Trophoblast cell (in vitro differentiated cells and primary cell): ENCODE measurements around the gene CHD3.

Experiments
- DNase-seq, 2 donors: peaks; one replicate each; pipeline ENCODE4 v3.0.0-alpha.2; 2016
- H2AFZ ChIP-seq: 2 replicates; pipeline ENCODE4 v1.6.1; 2013; ENCODE audit warnings: low read length, moderate library complexity, mild to moderate bottlenecking; ENCODE audit not compliant: insufficient read depth, poor library complexity
- H2AK5ac ChIP-seq: 2 replicates; pipeline ENCODE4 v1.6.1; 2013; ENCODE audit warnings: mild to moderate bottlenecking, low read length
- H2BK120ac ChIP-seq: 2 replicates; pipeline ENCODE4 v1.6.1; 2013; ENCODE audit warnings: low read length, mild to moderate bottlenecking, moderate library complexity; ENCODE audit not compliant: insufficient read depth, poor library complexity
- H2BK12ac ChIP-seq: 2 replicates; pipeline ENCODE4 v1.6.1; 2013; ENCODE audit warnings: mild to moderate bottlenecking, low read length, moderate library complexity
- H2BK5ac ChIP-seq: 2 replicates; pipeline ENCODE4 v1.6.1; 2013; ENCODE audit warnings: low read length, low read depth, moderate library complexity, mild to moderate bottlenecking; ENCODE audit not compliant: poor library complexity
- H3K14ac ChIP-seq: 2 replicates; pipeline ENCODE4 v1.6.1; 2013; ENCODE audit warnings: mild to moderate bottlenecking, low read length
- H3K18ac ChIP-seq: 2 replicates; pipeline ENCODE4 v1.6.1; 2013; ENCODE audit warnings: mild to moderate bottlenecking, low read length
- H3K23ac ChIP-seq: 2 replicates; pipeline ENCODE4 v1.6.1; 2013; ENCODE audit warnings: low read length
- H3K27ac ChIP-seq: 2 replicates; pipeline ENCODE4 v1.5.1; 2013; ENCODE audit warnings: low read depth, mild to moderate bottlenecking, inconsistent platforms, low read length, moderate library complexity
- H3K27me3 ChIP-seq: 2 replicates; pipeline ENCODE4 v1.6.1; 2013; ENCODE audit warnings: inconsistent platforms, mild to moderate bottlenecking, low read length, moderate library complexity; ENCODE audit not compliant: insufficient read depth
- H3K36me3 ChIP-seq, 2 experiments: 1 replicate in 1 of 2; 2 replicates in 1 of 2; pipeline ENCODE4 v1.6.1; 2013; ENCODE audit warnings: low read length in 2 of 2, mild to moderate bottlenecking in 2 of 2, moderate library complexity in 1 of 2; ENCODE audit not compliant: insufficient read depth in 2 of 2, control insufficient read depth in 1 of 2
- H3K4ac ChIP-seq: 2 replicates; pipeline ENCODE4 v1.6.1; 2013; ENCODE audit warnings: low read depth, mild to moderate bottlenecking, low read length, moderate library complexity
- H3K4me1 ChIP-seq, 2 experiments: 1 replicate in 1 of 2; 2 replicates in 1 of 2; pipeline ENCODE4 v1.6.1; 2013; ENCODE audit warnings: low read length in 2 of 2, mild to moderate bottlenecking in 2 of 2, moderate library complexity in 1 of 2; ENCODE audit not compliant: insufficient read depth in 2 of 2, control insufficient read depth in 1 of 2
- H3K4me2 ChIP-seq: 2 replicates; pipeline ENCODE4 v1.6.1; 2013; ENCODE audit warnings: inconsistent platforms, mild to moderate bottlenecking, low read length, moderate library complexity
- H3K4me3 ChIP-seq: 2 replicates; pipeline ENCODE4 v1.5.1; 2013; ENCODE audit warnings: mild to moderate bottlenecking, low read depth, low read length, inconsistent platforms
- H3K79me1 ChIP-seq: one replicate; pipeline ENCODE4 v1.6.1; 2013; ENCODE audit warnings: low read length
- H3K79me2 ChIP-seq: 2 replicates; pipeline ENCODE4 v1.6.1; 2013; ENCODE audit warnings: low read length, mild to moderate bottlenecking; ENCODE audit not compliant: control insufficient read depth, insufficient read depth, poor library complexity
- H3K9ac ChIP-seq: 2 replicates; pipeline ENCODE4 v1.6.1; 2013; ENCODE audit warnings: mild to moderate bottlenecking, low read length
- H3K9me3 ChIP-seq: 2 replicates; pipeline ENCODE4 v1.6.1; 2013; ENCODE audit warnings: low read depth, mild to moderate bottlenecking, control low read depth, inconsistent platforms, low read length; ENCODE audit not compliant: insufficient read depth
- H4K12ac ChIP-seq: 2 replicates; pipeline ENCODE4 v1.6.1; 2013; ENCODE audit warnings: low read depth, mild to moderate bottlenecking, low read length, moderate library complexity
- H4K8ac ChIP-seq: 2 replicates; pipeline ENCODE4 v1.6.1; 2013; ENCODE audit warnings: low read depth, mild to moderate bottlenecking, low read length, moderate library complexity
- H4K91ac ChIP-seq: one replicate; pipeline ENCODE4 v1.6.1; 2013; ENCODE audit warnings: low read depth, mild to moderate bottlenecking, low read length, moderate library complexity
- WGBS: extraction: QIAGEN DNeasy Blood & Tissue Kit; methylation state at CpG from one replicate; pipeline ENCODE4 v1.1.7; 2013; ENCODE audit warnings: missing lambda C conversion rate; ENCODE audit not compliant: insufficient read length, insufficient coverage; ENCODE audit errors: extremely low coverage; 5-methylcytosine and 5-hydroxymethylcytosine counted together

The CHD3 gene

DNA sequence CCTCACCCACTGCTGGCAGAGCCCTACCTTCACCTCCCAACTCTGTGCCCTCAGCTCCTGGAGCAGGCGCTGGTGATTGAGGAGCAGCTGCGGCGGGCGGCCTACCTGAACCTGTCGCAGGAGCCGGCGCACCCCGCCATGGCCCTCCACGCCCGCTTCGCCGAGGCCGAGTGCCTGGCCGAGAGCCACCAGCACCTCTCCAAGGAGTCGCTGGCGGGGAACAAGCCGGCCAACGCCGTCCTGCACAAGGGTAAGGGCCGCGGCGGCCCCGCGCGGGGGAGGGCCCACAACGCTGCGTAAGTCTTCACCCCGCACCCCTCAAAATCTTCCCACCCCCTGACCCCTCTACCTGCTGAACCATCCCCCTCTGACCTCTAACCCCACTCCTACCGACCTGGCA lies 20.5 kb downstream of the CHD3 start:
- no peak overlapping the region for H3K14ac ChIP-seq
- no peak overlapping the region for H4K12ac ChIP-seq
- H3K4me1 ChIP-seq: peaks cover 5% of the 10 kb centered on the region in 2 experiments
- no peak overlapping the region for H2BK5ac ChIP-seq
- H2AFZ ChIP-seq: no peak overlapping the region
- no peaks in the 10 kb centered on the region for H3K79me2 ChIP-seq
- no peak overlapping the region for H3K18ac ChIP-seq
- H2BK120ac ChIP-seq: no peak overlapping the region
- H4K8ac ChIP-seq: no peak overlapping the region
- no CpG with 5 or more reads among the region's 29 CpGs for WGBS
- H3K9me3 ChIP-seq: no peaks in the 10 kb centered on the region
- H3K4me3 ChIP-seq: no peak overlapping the region
- H3K27me3 ChIP-seq: no peaks in the 10 kb centered on the region
- H3K36me3 ChIP-seq: peaks cover 61 to 78% of the 10 kb centered on the region in 2 experiments
- no peak overlapping the region for H2BK12ac ChIP-seq
- H3K4ac ChIP-seq: no peak overlapping the region
- H2AK5ac ChIP-seq: no peak overlapping the region
- DNase-seq: no peak
- no peak overlapping the region for H3K4me2 ChIP-seq
- H3K27ac ChIP-seq: no peak overlapping the region
- H3K23ac ChIP-seq: no peak overlapping the region
- no peak overlapping the region for H3K9ac ChIP-seq
- no peak overlapping the region for H4K91ac ChIP-seq
- H3K79me1 ChIP-seq: no peaks in the 10 kb centered on the region

DNA sequence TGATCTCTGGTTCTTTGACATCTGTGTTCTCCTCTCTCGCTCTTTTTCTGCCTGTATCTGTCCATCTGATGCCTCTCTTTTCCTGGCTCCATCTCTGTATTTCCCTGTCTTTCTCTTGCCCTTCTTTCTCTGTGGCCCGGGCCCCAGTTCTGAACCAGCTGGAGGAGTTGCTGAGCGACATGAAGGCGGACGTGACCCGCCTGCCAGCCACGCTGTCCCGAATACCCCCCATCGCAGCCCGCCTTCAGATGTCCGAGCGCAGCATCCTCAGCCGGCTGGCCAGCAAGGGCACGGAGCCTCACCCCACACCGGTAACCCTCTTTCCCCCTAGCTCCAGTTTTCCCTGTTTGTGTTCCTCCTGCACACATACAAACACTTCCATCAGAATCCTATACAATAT lies 21.7 kb downstream of the CHD3 start:
- Histone ChIP-seq H3K23ac (no peak overlapping the region), H3K9me3 (no peaks in the 10 kb centered on the region), H2BK12ac (no peak overlapping the region), H3K79me2 (no peaks in the 10 kb centered on the region), H4K12ac (no peak overlapping the region), H3K27me3 (no peaks in the 10 kb centered on the region), H3K14ac (no peak overlapping the region), H3K79me1 (no peaks in the 10 kb centered on the region), H3K4me3 (no peak overlapping the region), H3K27ac (no peak overlapping the region), H3K4me2 (no peak overlapping the region), H2BK5ac (no peak overlapping the region), H3K9ac (no peak overlapping the region), H2AK5ac (no peak overlapping the region), H4K91ac (no peak overlapping the region), H3K4me1 (peaks cover 8% of the 10 kb centered on the region in 2 experiments), H3K4ac (no peak overlapping the region), H2AFZ (no peak overlapping the region), H2BK120ac (no peak overlapping the region), H3K18ac (no peak overlapping the region), H4K8ac (no peak overlapping the region), H3K36me3 (peaks cover 52 to 66% of the 10 kb centered on the region in 2 experiments)
- WGBS: no CpG with 5 or more reads among the region's 15 CpGs
- no peak for DNase-seq

DNA sequence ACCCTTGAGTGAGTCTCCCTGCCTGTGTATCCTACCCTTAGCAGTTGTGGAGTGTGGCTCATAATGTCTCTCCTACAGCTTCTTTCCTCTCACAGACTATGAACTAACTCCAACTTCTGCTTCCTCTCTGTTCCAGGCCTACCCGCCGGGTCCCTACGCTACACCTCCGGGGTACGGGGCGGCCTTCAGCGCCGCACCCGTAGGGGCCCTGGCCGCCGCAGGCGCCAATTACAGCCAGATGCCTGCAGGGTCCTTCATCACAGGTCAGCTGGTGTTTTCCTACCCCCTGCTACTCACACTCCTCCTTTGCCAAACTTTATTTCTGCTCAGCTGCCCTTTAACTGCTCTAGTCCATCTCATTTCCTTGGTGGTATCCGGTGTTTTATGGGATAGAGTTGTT lies 22.1 kb downstream of the CHD3 start:
- no peak overlapping the region for H3K4ac ChIP-seq
- H2BK5ac ChIP-seq: no peak overlapping the region
- H3K36me3 ChIP-seq: peaks cover 48 to 62% of the 10 kb centered on the region in 2 experiments
- H2BK12ac ChIP-seq: no peak overlapping the region
- no peak overlapping the region for H3K27ac ChIP-seq
- H3K79me2 ChIP-seq: no peaks in the 10 kb centered on the region
- no peak overlapping the region for H2BK120ac ChIP-seq
- H3K9me3 ChIP-seq: no peaks in the 10 kb centered on the region
- no peak overlapping the region for H3K18ac ChIP-seq
- H3K4me1 ChIP-seq: peaks cover 6 to 8% of the 10 kb centered on the region in 2 experiments
- no peak overlapping the region for H4K8ac ChIP-seq
- peaks cover 2% of the 10 kb centered on the region for H3K79me1 ChIP-seq
- no peaks in the 10 kb centered on the region for H3K27me3 ChIP-seq
- H3K23ac ChIP-seq: no peak overlapping the region
- H2AFZ ChIP-seq: no peak overlapping the region
- no peak overlapping the region for H2AK5ac ChIP-seq
- no peak overlapping the region for H3K14ac ChIP-seq
- no peak overlapping the region for H3K4me2 ChIP-seq
- H3K9ac ChIP-seq: no peak overlapping the region
- no peak overlapping the region for H4K91ac ChIP-seq
- no peak overlapping the region for H4K12ac ChIP-seq
- no peak overlapping the region for H3K4me3 ChIP-seq
- no peak for DNase-seq
- whole genome bisulfite sequencing: no CpG with 5 or more reads among the region's 13 CpGs

DNA sequence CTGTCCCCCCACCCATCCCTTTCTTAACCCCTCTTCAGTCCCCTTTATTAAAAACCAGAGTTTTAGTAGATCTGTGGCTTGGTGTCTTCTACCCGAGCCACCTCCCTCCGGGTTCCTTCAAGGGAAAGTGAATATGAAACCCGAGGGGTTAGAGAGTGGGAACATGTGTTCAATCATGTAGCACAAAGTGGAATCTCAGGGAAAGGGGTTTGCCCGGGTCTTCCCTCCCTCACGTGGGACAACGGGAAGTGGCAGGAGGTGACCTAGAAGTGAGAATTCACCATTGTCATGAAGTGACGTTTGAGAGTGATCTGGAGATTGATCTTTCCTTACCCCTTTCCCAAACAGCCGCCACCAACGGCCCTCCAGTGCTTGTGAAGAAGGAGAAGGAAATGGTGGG lies 22.5 kb downstream of the CHD3 start:
- H3K4me2 ChIP-seq: no peak overlapping the region
- H3K36me3 ChIP-seq: peaks cover 44 to 58% of the 10 kb centered on the region in 2 experiments
- H2AK5ac ChIP-seq: no peak overlapping the region
- WGBS: no CpG with 5 or more reads among the region's 9 CpGs
- H2AFZ ChIP-seq: no peak overlapping the region
- H2BK120ac ChIP-seq: no peak overlapping the region
- no peak overlapping the region for H3K9ac ChIP-seq
- no peak overlapping the region for H4K8ac ChIP-seq
- H4K91ac ChIP-seq: no peak overlapping the region
- peaks cover 2% of the 10 kb centered on the region for H3K79me2 ChIP-seq
- H3K4me3 ChIP-seq: no peak overlapping the region
- no peaks in the 10 kb centered on the region for H3K9me3 ChIP-seq
- H3K4me1 ChIP-seq: peaks cover 7 to 10% of the 10 kb centered on the region in 2 experiments
- H4K12ac ChIP-seq: no peak overlapping the region
- H3K27ac ChIP-seq: no peak overlapping the region
- peaks cover 5% of the 10 kb centered on the region for H3K79me1 ChIP-seq
- no peak overlapping the region for H3K18ac ChIP-seq
- H3K4ac ChIP-seq: no peak overlapping the region
- H2BK12ac ChIP-seq: no peak overlapping the region
- no peak overlapping the region for H3K23ac ChIP-seq
- H3K14ac ChIP-seq: no peak overlapping the region
- no peaks in the 10 kb centered on the region for H3K27me3 ChIP-seq
- no peak for DNase-seq
- no peak overlapping the region for H2BK5ac ChIP-seq
